Measurements from ENCODE around the gene HSD17B10.

The HSD17B10 gene

GRCh38 chrX:53395605-53396298 lies 38.4 kb downstream of the HSD17B10 start:
- no peak overlapping the region for H3K9ac ChIP-seq (ENCODE audit: low read length)
- no peak overlapping the region for H3K4me3 ChIP-seq (ENCODE audit: low read length)
- H3K9me3 ChIP-seq (ENCODE audit: control insufficient read depth, low read depth, low read length), result peaks cover 5% of the 10 kb centered on the region
- no peaks in the 10 kb centered on the region for H3K27me3 ChIP-seq (ENCODE audit: control insufficient read depth, insufficient read depth, low read length)
- H3K4me1 ChIP-seq (ENCODE audit: control insufficient read depth, low read depth, low read length), result no peaks in the 10 kb centered on the region
- peaks cover 35% of the 10 kb centered on the region for H3K36me3 ChIP-seq (ENCODE audit: control insufficient read depth, low read depth, low read length)
- no peak overlapping the region for H3K27ac ChIP-seq (ENCODE audit: low read length)

- H3K4me3 ChIP-seq (ENCODE audit: low read length), result no peak overlapping the region
- H3K36me3 ChIP-seq (ENCODE audit: control insufficient read depth, low read depth, low read length), result peaks cover 46% of the 10 kb centered on the region
- no peak overlapping the region for H3K9ac ChIP-seq (ENCODE audit: low read length)
- no peaks in the 10 kb centered on the region for H3K4me1 ChIP-seq (ENCODE audit: control insufficient read depth, low read depth, low read length)
- no peaks in the 10 kb centered on the region for H3K27me3 ChIP-seq (ENCODE audit: control insufficient read depth, insufficient read depth, low read length)
- no peak overlapping the region for H3K27ac ChIP-seq (ENCODE audit: low read length)
- peaks cover 5% of the 10 kb centered on the region for H3K9me3 ChIP-seq (ENCODE audit: control insufficient read depth, low read depth, low read length)
These were observed 50.6 kb downstream of the HSD17B10 start for GRCh38 chrX:53383376-53384076.

All from iPS-18a (cell line).